Measurements from ENCODE around the gene TTC7B.

The TTC7B gene

DNA sequence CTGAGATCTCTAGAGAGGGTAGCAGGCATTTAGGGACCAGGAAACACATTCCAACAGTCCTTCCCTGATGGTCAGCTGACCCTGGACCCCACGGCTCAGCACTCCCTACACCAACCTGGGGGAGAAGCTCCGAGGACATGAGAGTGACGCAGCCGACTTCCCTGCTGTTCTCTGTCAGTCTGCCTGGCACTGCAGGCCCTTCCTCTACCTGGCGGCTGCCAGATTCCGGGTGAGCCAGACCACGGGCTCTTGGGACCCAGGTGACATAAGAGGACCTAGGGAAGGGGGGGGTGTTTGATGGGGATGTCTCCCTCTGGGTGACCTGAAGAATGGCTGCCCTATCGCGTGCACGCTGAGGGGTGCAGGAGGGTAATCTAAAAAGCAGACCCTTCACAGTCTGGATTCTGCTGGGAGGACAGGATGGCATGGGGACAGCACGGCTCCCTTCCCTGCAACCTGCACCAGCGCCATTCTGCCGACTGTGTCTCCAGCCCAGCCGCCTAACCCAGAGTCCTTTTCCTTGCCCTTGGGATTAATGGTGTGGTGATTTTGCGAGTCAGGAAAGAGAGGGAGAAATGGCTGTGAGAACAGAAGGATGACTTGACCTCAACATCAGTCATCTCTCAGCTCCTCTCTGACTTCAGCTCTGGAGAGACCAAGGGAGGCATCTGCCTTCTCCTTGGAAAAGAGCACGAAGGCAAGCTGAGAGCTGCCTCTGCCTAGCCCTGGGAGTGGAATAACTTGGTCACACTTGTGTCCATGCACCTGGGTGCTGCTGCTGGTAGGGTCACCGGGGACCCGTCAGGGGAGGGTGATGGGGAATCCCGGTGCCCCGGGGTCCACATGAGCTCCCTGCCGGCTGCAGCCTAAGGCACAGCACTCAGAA lies 260.9 kb downstream of the TTC7B start:
- no peak overlapping the region for H3K4me3 ChIP-seq (ENCODE audit: low read depth, low read length)
- no peak for DNase-seq (ENCODE audit: low read depth)
- TF ChIP-seq, protein P1, sequence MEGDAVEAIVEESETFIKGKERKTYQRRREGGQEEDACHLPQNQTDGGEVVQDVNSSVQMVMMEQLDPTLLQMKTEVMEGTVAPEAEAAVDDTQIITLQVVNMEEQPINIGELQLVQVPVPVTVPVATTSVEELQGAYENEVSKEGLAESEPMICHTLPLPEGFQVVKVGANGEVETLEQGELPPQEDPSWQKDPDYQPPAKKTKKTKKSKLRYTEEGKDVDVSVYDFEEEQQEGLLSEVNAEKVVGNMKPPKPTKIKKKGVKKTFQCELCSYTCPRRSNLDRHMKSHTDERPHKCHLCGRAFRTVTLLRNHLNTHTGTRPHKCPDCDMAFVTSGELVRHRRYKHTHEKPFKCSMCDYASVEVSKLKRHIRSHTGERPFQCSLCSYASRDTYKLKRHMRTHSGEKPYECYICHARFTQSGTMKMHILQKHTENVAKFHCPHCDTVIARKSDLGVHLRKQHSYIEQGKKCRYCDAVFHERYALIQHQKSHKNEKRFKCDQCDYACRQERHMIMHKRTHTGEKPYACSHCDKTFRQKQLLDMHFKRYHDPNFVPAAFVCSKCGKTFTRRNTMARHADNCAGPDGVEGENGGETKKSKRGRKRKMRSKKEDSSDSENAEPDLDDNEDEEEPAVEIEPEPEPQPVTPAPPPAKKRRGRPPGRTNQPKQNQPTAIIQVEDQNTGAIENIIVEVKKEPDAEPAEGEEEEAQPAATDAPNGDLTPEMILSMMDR (IDR thresholded peaks at IDR 0.05; ENCODE audit: insufficient read depth, low read depth, low read length, missing control alignments) = no peak

DNA sequence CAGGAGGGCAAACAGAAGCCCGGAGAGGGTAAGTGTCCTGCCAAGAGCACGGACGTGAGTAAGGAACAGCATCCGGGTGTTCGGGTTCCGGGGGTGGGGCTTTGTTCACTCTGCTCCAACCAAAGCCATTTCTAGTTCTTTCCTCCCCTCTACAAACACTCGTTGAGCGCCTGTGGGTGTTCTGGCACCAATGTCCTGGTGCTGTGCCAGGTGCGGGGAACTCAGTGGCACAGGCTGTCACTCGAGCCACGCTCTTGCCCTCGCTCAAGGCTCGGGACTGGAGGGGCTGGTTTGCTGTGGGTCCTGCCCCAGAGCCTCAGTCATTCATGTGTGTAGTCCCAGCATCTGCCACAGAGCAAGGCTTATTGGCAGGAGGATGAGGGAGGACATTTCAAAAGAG lies 261.9 kb downstream of the TTC7B start:
- no peak overlapping the region for H3K4me3 ChIP-seq (ENCODE audit: low read depth, low read length)
- TF ChIP-seq, protein P1 (IDR thresholded peaks at IDR 0.05; ENCODE audit: insufficient read depth, low read depth, low read length, missing control alignments) = no peak
- DNase-seq (ENCODE audit: low read depth) = no peak

DNA sequence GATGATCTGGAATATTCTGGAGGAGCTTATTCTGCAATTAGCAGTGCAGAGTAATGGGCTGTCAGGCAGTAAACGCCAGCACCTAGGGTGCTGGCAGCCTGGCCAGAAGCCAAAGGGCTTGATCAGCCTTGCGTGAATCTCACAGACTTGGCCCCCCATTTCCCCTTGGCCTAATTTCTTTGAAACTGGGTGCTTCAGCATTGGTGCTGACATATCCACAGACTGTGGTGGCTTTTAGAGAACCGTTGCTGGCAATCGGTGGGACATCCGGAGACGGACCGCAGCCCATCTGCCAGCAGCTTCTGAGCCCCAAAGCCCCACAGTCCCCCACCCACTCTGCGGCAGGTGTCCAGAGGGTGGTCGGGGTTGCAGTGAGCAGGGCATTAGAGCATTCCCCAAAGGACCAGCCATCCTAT lies 262.3 kb downstream of the TTC7B start:
- no peak overlapping the region for H3K4me3 ChIP-seq (ENCODE audit: low read depth, low read length)
- TF ChIP-seq, protein P1 (IDR thresholded peaks at IDR 0.05; ENCODE audit: insufficient read depth, low read depth, low read length, missing control alignments) = no peak
- no peak for DNase-seq (ENCODE audit: low read depth)

DNA sequence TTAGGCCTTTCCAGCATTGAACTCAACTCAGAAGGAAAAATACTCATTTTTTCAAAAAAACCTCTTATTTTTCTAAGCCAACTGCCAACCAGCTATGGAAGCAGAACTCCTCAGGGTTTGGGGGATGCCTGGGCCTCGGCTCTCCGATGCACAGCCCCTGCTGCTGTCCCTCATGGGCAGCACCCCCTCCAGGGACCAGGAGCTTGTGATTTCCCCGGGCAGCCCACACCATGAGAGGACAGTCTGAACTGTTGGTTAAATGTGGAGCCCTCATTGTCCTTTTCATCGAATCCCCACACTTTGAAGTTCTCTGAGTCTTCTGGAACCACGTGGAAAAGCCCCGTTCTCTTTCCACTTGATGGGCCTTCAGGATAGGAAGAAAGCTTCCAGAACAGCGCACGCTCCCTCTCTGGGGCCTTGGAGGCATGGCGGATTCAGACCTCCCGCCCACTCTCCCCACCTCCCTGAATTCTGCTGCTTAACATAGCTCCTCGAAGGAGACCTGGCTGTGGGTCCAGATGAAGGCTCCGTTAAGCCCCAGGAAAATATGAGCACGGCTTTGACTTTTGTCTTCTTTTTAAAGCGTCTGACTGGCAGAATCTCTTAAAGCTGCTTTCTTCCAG lies 262.8 kb downstream of the TTC7B start:
- H3K4me3 ChIP-seq (ENCODE audit: low read depth, low read length) = no peak overlapping the region
- TF ChIP-seq, protein P1 (IDR thresholded peaks at IDR 0.05; ENCODE audit: insufficient read depth, low read depth, low read length, missing control alignments) = no peak
- DNase-seq (ENCODE audit: low read depth) = no peak

DNA sequence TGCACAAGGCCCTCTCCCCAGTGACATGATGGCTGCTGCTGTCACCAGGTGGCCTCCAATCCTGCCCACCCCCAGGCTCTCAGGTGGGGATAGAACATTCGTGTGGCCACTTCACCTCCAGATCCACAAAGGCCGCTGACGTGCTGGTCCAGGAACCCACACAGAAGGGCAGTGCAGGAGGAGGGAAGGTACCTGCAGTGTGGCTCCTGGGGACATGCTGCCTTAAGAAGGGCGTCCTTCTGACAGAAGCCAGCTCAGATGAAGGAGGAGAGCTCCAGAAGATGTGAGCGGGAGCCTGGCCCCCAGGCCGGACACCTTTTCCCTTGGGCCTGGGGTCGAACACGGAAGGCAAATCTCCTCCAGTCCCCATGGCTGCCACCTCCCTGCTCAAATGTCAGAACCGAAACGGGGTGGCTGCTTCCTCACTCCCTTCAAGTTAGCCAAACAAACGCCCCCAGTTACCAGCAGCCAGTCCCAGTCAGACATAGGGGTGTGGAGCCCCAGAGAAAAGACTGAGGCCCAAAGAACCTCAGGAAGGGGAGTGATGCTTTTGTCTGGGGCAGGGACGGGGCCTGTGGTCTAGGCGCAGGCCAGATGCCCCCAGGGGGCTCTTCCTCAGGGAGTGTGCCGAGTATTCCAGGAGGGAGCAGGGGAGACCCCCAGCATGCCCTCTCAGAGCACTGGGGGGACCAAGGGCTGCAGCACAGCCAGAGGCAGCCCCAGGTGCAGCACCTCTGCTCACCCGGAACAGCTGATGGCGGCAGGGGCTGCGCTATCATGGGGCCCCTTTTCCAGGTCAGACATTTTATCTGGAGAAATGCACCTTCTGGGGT lies 263.5 kb downstream of the TTC7B start:
- H3K4me3 ChIP-seq (ENCODE audit: low read depth, low read length) = no peak overlapping the region
- TF ChIP-seq, protein P1 (IDR thresholded peaks at IDR 0.05; ENCODE audit: insufficient read depth, low read depth, low read length, missing control alignments) = no peak
- DNase-seq (ENCODE audit: low read depth) = no peak

DNA sequence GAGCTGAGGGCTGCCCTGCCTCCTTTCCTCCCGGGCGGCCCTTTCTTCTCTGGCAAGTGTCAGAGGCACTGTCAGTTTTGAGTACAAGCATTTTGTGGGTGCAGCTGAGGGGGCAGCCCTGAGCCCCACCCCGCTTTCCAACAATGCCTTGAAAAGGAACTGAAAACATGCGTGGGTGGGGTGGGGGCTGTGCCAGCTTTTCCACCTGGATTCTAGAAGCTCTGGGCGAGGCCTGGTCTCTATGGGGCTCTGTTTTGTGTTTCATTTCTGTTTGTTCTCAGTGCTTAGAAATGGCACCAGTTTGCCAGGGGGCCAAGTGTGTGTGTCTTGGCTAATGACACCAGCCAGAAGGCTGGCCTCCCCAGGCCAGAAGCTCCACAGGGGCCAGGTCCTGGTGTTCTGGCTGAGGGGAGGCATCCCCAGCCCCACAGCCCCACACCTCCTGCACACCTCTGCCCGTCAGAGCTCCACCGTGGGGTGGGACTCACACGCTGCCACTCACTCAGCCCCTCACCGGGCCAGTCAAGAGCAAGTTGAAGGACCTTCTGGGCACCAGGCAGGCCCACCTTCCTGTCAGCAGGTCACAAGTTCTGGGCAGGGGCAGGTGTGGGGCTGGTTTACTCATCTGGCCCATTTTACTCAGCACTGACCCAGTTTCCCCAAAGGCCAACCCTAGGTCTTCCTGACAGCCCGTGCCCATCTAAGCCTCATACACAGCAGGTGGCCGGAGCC lies 264.3 kb downstream of the TTC7B start:
- TF ChIP-seq, protein P1 (IDR thresholded peaks at IDR 0.05; ENCODE audit: insufficient read depth, low read depth, low read length, missing control alignments) = no peak
- DNase-seq (ENCODE audit: low read depth) = no peak
- no peak overlapping the region for H3K4me3 ChIP-seq (ENCODE audit: low read depth, low read length)
